ENCODE measurements around the gene GRAMD2A. TPM values are rescaled to one million over a fixed set of nuclear protein-coding genes. Genes with fewer than 3 reads are reported as not detected.

The GRAMD2A gene
- total RNA-seq, 1 experiment from 2014 or later = 1.3 TPM

GRCh38 chr15:72124218-72124617, 73.4 kb downstream of the GRAMD2A start:
- no peak overlapping the region for H2AK5ac ChIP-seq (ENCODE audit: insufficient read length, low read length)

More at GRCh38 chr15:72124218-72124617, 73.4 kb downstream of the GRAMD2A start:
- Histone ChIP-seq H3K18ac (ENCODE audit: insufficient read length, low read depth, low read length) (no peak overlapping the region), H3T11ph (ENCODE audit: low read length) (no peak overlapping the region), H3K23ac (ENCODE audit: insufficient read length, low read depth, low read length) (no peak overlapping the region), H2BK15ac (ENCODE audit: low read depth, low read length) (no peak overlapping the region), H3K23me2 (ENCODE audit: insufficient read length, low read depth, low read length, poor library complexity, severe bottlenecking) (no peaks in the 10 kb centered on the region), H3K4me2 (ENCODE audit: insufficient read depth, insufficient read length, low read length) (no peak overlapping the region), H4K8ac (replicated peaks; ENCODE audit: insufficient read length, low read depth, low read length) (no peak overlapping the region), H2BK120ac (ENCODE audit: low read depth, low read length, poor library complexity, severe bottlenecking) (no peak overlapping the region), H4K20me1 (ENCODE audit: control insufficient read depth, insufficient read depth, insufficient read length) (no peaks in the 10 kb centered on the region), H2AFZ (ENCODE audit: low read length) (no peak overlapping the region), H3K14ac (ENCODE audit: insufficient read depth, low read length) (no peak overlapping the region), H3K27ac (ENCODE audit: insufficient read length, low read depth, low read length) (no peak overlapping the region), H3K27me3 (ENCODE audit: insufficient read depth, low read length) (no peaks in the 10 kb centered on the region), H3K4me1 (ENCODE audit: insufficient read depth, low read length) (no peaks in the 10 kb centered on the region; the same call in 1 of the 2 replicates), H4K91ac (ENCODE audit: insufficient read length, low read depth, low read length) (no peak overlapping the region), H2BK5ac (ENCODE audit: insufficient read length, low read length) (no peak overlapping the region), H4K5ac (ENCODE audit: insufficient read length, low read depth, low read length) (no peak overlapping the region), H3K79me2 (ENCODE audit: insufficient read depth, low read length) (0 out of 2 replicates have a peak, but pooled peaks cover 2% of the 10 kb centered on the region), H3K9ac (ENCODE audit: extremely low read depth, insufficient read length, low read length) (no peak overlapping the region), H2BK20ac (ENCODE audit: low read depth, low read length, poor library complexity, severe bottlenecking) (no peak overlapping the region), H3K4ac (ENCODE audit: low read depth, low read length) (no peak overlapping the region), H3K9me3 (ENCODE audit: control insufficient read depth, low read depth, low read length) (no peaks in the 10 kb centered on the region), H3K56ac (ENCODE audit: insufficient read length, low read depth, low read length) (no peak overlapping the region), H3K79me1 (ENCODE audit: insufficient read depth, low read depth, low read length, poor library complexity, severe bottlenecking) (no peaks in the 10 kb centered on the region), H2BK12ac (ENCODE audit: insufficient read length, low read depth, low read length) (no peak overlapping the region)
- no CpG with 5 or more reads among the region's 1 CpG for WGBS (ENCODE audit: extremely low coverage, insufficient read length, low lambda C conversion rate)
- no peak for DNase-seq
- Mint-ChIP-seq H3K9me3 (no peaks in the 10 kb centered on the region), H3K4me1 (peaks cover 10 to 12% of the 10 kb centered on the region in 2 experiments), H3K27ac (no peak overlapping the region), H3K36me3 (ENCODE audit: insufficient read depth in 1 of 3, low read depth in 3 of 3) (no peaks in the 10 kb centered on the region), H3K4me3 (no peak overlapping the region), H3K27me3 (ENCODE audit: low read depth) (no peaks in the 10 kb centered on the region)
- no peak for TF ChIP-seq CTCF (conservative IDR thresholded peaks at IDR 0.05)
